ENCODE data around the gene UEVLD. TPM values are rescaled to one million over a fixed set of nuclear protein-coding genes. Genes with fewer than 3 reads are reported as not detected.

The UEVLD gene
- total RNA-seq, 1 donor from 2014 or later: 21.4 TPM

GRCh38 chr11:18581825-18582224 lies 6.7 kb downstream of the UEVLD start:
- peaks cover 0 to 8% of the 10 kb centered on the region in 2 donors for H3K36me3 ChIP-seq
- H3K27ac ChIP-seq: no peak overlapping the region
- H3K4me3 ChIP-seq: no peak overlapping the region
- no peaks in the 10 kb centered on the region for H3K9me3 ChIP-seq
- no peak for DNase-seq (ENCODE audit: extremely low spot score in 2 of 2)
- H3K27me3 ChIP-seq: no peaks in the 10 kb centered on the region
- intact Hi-C loops (cut with DNase I): no loop called here
- H3K4me1 ChIP-seq: peaks cover 5% of the 10 kb centered on the region
- TF ChIP-seq POLR2AphosphoS5 (IDR thresholded peaks at IDR 0.05; ENCODE audit: insufficient read depth in 1 of 2, low read depth in 1 of 2) (no peak), CTCF (IDR thresholded peaks at IDR 0.05) (no peak), POLR2A (IDR thresholded peaks at IDR 0.05) (no peak)

GRCh38 chr11:18580113-18580766 lies 8.3 kb downstream of the UEVLD start:
- no peak overlapping the region for H3K27ac ChIP-seq
- H3K9me3 ChIP-seq: no peaks in the 10 kb centered on the region
- DNase-seq (ENCODE audit: extremely low spot score in 2 of 2): no peak
- TF ChIP-seq POLR2AphosphoS5 (IDR thresholded peaks at IDR 0.05; ENCODE audit: insufficient read depth in 1 of 2, low read depth in 1 of 2): no peak
- TF ChIP-seq POLR2A (IDR thresholded peaks at IDR 0.05): no peak
- no peak for TF ChIP-seq CTCF (IDR thresholded peaks at IDR 0.05)
- H3K27me3 ChIP-seq: no peaks in the 10 kb centered on the region
- no peak overlapping the region for H3K4me3 ChIP-seq
- H3K4me1 ChIP-seq: no peaks in the 10 kb centered on the region
- intact Hi-C loops (cut with DNase I): no loop called here
- H3K36me3 ChIP-seq: peaks cover 0 to 19% of the 10 kb centered on the region in 2 donors

GRCh38 chr11:18578975-18579598 lies 9.4 kb downstream of the UEVLD start:
- Histone ChIP-seq H3K9me3 (no peaks in the 10 kb centered on the region), H3K27me3 (no peaks in the 10 kb centered on the region), H3K36me3 (peaks cover 0 to 23% of the 10 kb centered on the region in 2 donors), H3K27ac (no peak overlapping the region), H3K4me1 (no peaks in the 10 kb centered on the region), H3K4me3 (no peak overlapping the region)
- no peak for TF ChIP-seq POLR2A (IDR thresholded peaks at IDR 0.05)
- no peak for TF ChIP-seq POLR2AphosphoS5 (IDR thresholded peaks at IDR 0.05; ENCODE audit: insufficient read depth in 1 of 2, low read depth in 1 of 2)
- no peak for TF ChIP-seq CTCF (IDR thresholded peaks at IDR 0.05)
- DNase-seq (ENCODE audit: extremely low spot score in 2 of 2): no peak
- intact Hi-C loops (cut with DNase I): no loop called here

- Histone ChIP-seq H3K4me3 (no peak overlapping the region), H3K27me3 (no peaks in the 10 kb centered on the region), H3K4me1 (no peaks in the 10 kb centered on the region), H3K27ac (no peak overlapping the region), H3K9me3 (no peaks in the 10 kb centered on the region), H3K36me3 (peaks cover 0 to 23% of the 10 kb centered on the region in 2 donors)
- no peak for DNase-seq (ENCODE audit: extremely low spot score in 2 of 2)
- intact Hi-C loops (cut with DNase I): no loop called here
- TF ChIP-seq CTCF (IDR thresholded peaks at IDR 0.05): no peak
- no peak for TF ChIP-seq POLR2A (IDR thresholded peaks at IDR 0.05)
- no peak for TF ChIP-seq POLR2AphosphoS5 (IDR thresholded peaks at IDR 0.05; ENCODE audit: insufficient read depth in 1 of 2, low read depth in 1 of 2)
Measured at GRCh38 chr11:18575361-18575760, 13.2 kb downstream of the UEVLD start.

- intact Hi-C loops (cut with DNase I): no loop called here
- Histone ChIP-seq H3K36me3 (peaks cover 0 to 24% of the 10 kb centered on the region in 2 donors), H3K27me3 (no peaks in the 10 kb centered on the region), H3K27ac (no peak overlapping the region), H3K9me3 (no peaks in the 10 kb centered on the region), H3K4me1 (no peaks in the 10 kb centered on the region), H3K4me3 (no peak overlapping the region)
- TF ChIP-seq POLR2AphosphoS5 (IDR thresholded peaks at IDR 0.05; ENCODE audit: insufficient read depth in 1 of 2, low read depth in 1 of 2): no peak
- no peak for TF ChIP-seq CTCF (IDR thresholded peaks at IDR 0.05)
- no peak for TF ChIP-seq POLR2A (IDR thresholded peaks at IDR 0.05)
- DNase-seq (ENCODE audit: extremely low spot score in 2 of 2): no peak
Measured at GRCh38 chr11:18567081-18567480, 21.5 kb downstream of the UEVLD start.

All from vagina (tissue), 2 donors.